Prostate gland (tissue), 2 donors: Measurements from ENCODE around the gene RPL29. TPM values are rescaled to one million over a fixed set of nuclear protein-coding genes. Genes with fewer than 3 reads are reported as not detected.

Experiments used
- DNase-seq: peaks from one replicate; pipeline ENCODE4 v3.0.0-alpha.2; 2019; ENCODE audit warnings: low spot score
- H3K27ac ChIP-seq, 2 donors: fragments of 200-600 bp; sonication (generic); 2 replicates each; pipeline ENCODE4 v1.5.1; 2017 to 2019
- H3K27me3 ChIP-seq: fragments of 200-600 bp; sonication (generic); replicated peaks from 2 replicates; pipeline ENCODE4 v1.5.1; 2019; ENCODE audit not compliant: insufficient read depth
- H3K36me3 ChIP-seq, 2 donors: fragments of 200-600 bp; sonication (generic); 1 replicate in 1 of 2; 2 replicates in 1 of 2; pipeline versions ENCODE4 v1.5.1 to v1.8.1; 2017 to 2019
- H3K4me1 ChIP-seq: fragments of 200-600 bp; sonication (generic); replicated peaks from 2 replicates; pipeline ENCODE4 v1.5.1; 2019
- H3K4me3 ChIP-seq, 2 donors: fragments of 200-600 bp; sonication (generic); 2 replicates each; pipeline ENCODE4 v1.5.1; 2017 to 2019
- H3K9me3 ChIP-seq: fragments of 200-600 bp; sonication (generic); 2 replicates; pipeline ENCODE4 v1.5.1; 2017
- POLR2A ChIP-seq: fragments of 450-650 bp; IDR thresholded peaks from one replicate; pipeline ENCODE4 v1.6.1; 2016; ENCODE audit warnings: antibody characterized with exemption, mild to moderate bottlenecking
- POLR2AphosphoS5 ChIP-seq: sonication (generic); formaldehyde crosslinking; IDR thresholded peaks from one replicate; pipeline ENCODE4 v1.6.1; 2017; ENCODE audit warnings: antibody characterized with exemption
- WGBS: methylation state at CpG from one replicate; pipeline ENCODE4 v1.1.5; 2018; 5-methylcytosine and 5-hydroxymethylcytosine counted together
- intact Hi-C: fragments of 100-400 bp; cut with DNase I; formaldehyde crosslinking; loops from one replicate; pipeline ENCODE4 v1.14.2; 2022
- total RNA-seq, 2 donors: library from RNA; depleted of rRNA; stranded (reverse); fragments of >200 nt; gene quantifications; one replicate each; pipeline ENCODE4 v1.1.0, GENCODE V29; 2016
- TF ChIP-seq, protein P1 (sequence below), 4 experiments: fragments of 200-600 bp in 2 of 4; fragments of 450-650 bp in 2 of 4; sonication (generic) in 2 of 4; IDR thresholded peaks; 1 replicate in 3 of 4; 2 replicates in 1 of 4; pipeline ENCODE4 v1.5.1; 2016 to 2019; ENCODE audit warnings: antibody characterized with exemption in 4 of 4, mild to moderate bottlenecking in 2 of 4, moderate library complexity in 2 of 4

Gene RPL29
- total RNA-seq, 2 donors from 2014 or later, result 1,249 to 2,015 TPM

DNA sequence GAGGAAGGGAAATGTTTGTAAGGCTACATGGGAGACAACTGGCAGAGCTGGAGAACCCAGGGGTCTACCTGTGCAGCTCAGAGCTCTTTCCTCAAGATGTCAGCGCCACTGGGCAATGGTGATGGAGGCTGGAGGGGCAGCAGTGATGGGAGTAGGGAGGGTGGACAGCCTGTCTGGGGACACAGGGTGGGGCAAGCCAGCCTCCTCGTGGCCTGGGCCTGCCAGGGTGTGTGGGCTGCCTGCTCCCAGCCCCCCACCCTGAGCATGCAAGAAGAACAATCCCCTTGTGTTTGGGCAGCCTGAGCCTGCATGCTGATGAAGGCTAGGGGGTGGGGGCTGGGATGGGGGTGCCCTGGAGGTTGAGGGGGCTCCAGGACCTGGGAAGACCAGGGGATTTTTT lies 29.7 kb downstream of the RPL29 start:
- intact Hi-C loops, result no loop called here

DNA sequence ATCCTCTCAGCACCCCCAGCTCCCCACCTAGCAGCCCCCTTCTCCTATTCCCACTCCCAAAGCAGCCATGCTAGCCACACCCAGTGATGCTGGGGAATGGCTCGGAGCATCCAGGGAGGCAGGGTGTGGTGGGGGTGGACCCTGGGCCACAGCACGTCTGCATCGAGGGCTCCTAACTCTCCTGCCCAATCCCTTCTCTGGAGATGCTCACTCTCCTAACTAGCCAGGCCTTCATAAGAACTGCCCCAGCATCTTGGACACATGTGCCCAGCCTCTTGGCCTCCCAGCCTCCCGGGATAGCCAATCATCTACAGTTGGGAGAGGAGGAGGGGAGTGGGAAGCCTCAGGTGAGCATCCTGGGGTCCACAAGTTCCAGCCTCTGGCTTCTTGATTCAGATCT lies 31.2 kb downstream of the RPL29 start:
- DNase-seq, result no peak
- TF ChIP-seq, protein P1, sequence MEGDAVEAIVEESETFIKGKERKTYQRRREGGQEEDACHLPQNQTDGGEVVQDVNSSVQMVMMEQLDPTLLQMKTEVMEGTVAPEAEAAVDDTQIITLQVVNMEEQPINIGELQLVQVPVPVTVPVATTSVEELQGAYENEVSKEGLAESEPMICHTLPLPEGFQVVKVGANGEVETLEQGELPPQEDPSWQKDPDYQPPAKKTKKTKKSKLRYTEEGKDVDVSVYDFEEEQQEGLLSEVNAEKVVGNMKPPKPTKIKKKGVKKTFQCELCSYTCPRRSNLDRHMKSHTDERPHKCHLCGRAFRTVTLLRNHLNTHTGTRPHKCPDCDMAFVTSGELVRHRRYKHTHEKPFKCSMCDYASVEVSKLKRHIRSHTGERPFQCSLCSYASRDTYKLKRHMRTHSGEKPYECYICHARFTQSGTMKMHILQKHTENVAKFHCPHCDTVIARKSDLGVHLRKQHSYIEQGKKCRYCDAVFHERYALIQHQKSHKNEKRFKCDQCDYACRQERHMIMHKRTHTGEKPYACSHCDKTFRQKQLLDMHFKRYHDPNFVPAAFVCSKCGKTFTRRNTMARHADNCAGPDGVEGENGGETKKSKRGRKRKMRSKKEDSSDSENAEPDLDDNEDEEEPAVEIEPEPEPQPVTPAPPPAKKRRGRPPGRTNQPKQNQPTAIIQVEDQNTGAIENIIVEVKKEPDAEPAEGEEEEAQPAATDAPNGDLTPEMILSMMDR (IDR thresholded peaks at IDR 0.05), result no peak
- no peak for TF ChIP-seq POLR2A
- TF ChIP-seq POLR2AphosphoS5, result no peak
- Histone ChIP-seq H3K4me1 (peaks cover 10% of the 10 kb centered on the region), H3K9me3 (no peaks in the 10 kb centered on the region), H3K4me3 (no peak overlapping the region), H3K27me3 (no peaks in the 10 kb centered on the region), H3K27ac (no peak overlapping the region), H3K36me3 (no peaks in the 10 kb centered on the region)
- intact Hi-C loops, result no loop called here
- 49% methylated on average over 4 of the region's 4 CpGs for WGBS

More for the DNA sequence above, 29.7 kb downstream of the RPL29 start:
- Histone ChIP-seq H3K9me3 (no peaks in the 10 kb centered on the region), H3K4me3 (no peak overlapping the region), H3K4me1 (peaks cover 10% of the 10 kb centered on the region), H3K36me3 (no peaks in the 10 kb centered on the region), H3K27ac (no peak overlapping the region), H3K27me3 (no peaks in the 10 kb centered on the region)
- DNase-seq, result no peak
- WGBS, result 38% methylated on average over 2 of the region's 2 CpGs
- TF ChIP-seq POLR2A, result no peak
- TF ChIP-seq, protein P1 (IDR thresholded peaks at IDR 0.05), result no peak

DNA sequence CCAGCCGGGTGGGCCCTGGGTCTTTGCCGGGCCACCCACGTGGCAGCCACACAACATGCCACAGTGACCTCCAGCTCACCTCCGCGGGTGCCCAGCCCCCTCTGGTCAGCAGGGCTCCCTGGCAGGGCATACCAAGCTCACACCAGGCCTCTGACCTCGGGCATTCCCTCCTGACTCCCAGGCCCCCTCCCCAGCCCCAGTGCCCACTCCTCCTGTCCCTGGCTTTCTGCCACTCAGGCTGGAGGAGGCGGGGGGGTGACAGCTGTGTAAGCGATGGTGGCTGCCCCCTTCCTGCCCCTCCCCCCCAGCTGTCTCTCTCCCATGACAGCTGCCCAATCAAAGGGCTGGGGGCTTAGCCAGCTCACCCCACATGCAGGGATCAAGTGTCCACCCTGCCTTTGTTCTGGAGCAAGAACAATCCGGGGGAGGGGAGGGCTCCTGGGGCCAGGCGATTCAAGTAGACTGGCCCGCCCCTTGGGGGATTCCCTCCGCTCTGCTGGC lies 31.7 kb downstream of the RPL29 start:
- intact Hi-C loops, result no loop called here
- Histone ChIP-seq H3K27ac (no peak overlapping the region), H3K9me3 (no peaks in the 10 kb centered on the region), H3K4me1 (peaks cover 10% of the 10 kb centered on the region), H3K27me3 (no peaks in the 10 kb centered on the region), H3K36me3 (no peaks in the 10 kb centered on the region), H3K4me3 (no peak overlapping the region)
- TF ChIP-seq, protein P1 (IDR thresholded peaks at IDR 0.05), result no peak
- TF ChIP-seq POLR2AphosphoS5 (no peak), POLR2A (no peak)
- 57% methylated on average over 12 of the region's 12 CpGs for WGBS
- DNase-seq, result no peak

DNA sequence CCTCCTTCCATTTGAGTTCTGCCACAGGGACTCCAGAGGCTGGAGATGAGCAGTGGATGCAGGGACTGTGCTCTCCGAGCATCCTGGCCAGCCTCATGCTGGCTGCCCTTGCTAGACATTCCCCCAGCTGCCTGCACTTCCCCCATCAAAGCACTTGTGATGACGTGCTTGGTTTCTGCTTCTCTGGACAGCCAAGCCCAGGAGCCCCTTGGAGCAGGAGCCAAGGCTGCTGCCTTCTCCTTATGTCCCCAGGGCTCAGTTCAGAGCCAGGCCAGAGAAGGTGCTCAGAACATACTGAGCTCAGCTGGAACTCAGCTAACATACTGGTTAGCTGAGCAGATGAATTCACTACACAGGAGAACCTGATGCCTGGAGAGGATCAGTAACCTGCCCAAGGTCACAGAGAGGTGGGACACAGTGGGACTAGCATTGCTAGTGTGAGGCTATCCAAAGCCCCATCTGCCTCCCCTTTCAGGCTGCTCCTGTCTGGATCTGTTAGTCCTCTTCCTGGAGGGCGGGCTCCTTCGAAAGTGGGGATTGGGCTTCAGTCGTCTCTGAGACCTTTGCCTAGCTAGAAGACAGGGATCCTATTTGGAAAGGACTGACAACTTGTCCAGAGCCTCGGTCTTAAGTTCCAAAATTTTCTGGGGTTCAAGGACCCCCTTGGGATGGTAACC lies 32.7 kb downstream of the RPL29 start:
- Histone ChIP-seq H3K9me3 (no peaks in the 10 kb centered on the region), H3K4me3 (no peak overlapping the region), H3K27ac (no peak overlapping the region), H3K4me1 (peaks cover 4% of the 10 kb centered on the region), H3K27me3 (no peaks in the 10 kb centered on the region), H3K36me3 (no peaks in the 10 kb centered on the region)
- no peak for DNase-seq
- intact Hi-C loops, result no loop called here
- WGBS, result 65% methylated on average over 6 of the region's 6 CpGs
- TF ChIP-seq, protein P1 (IDR thresholded peaks at IDR 0.05), result no peak
- TF ChIP-seq POLR2AphosphoS5, result no peak
- TF ChIP-seq POLR2A, result no peak
